ENCODE results near the gene SMARCC1.
"Not testable (repeated sequence)": the region's sequence is repeated elsewhere in the genome, so short reads cannot be mapped to it uniquely, and the experiment has no call there.

Gene SMARCC1

DNA sequence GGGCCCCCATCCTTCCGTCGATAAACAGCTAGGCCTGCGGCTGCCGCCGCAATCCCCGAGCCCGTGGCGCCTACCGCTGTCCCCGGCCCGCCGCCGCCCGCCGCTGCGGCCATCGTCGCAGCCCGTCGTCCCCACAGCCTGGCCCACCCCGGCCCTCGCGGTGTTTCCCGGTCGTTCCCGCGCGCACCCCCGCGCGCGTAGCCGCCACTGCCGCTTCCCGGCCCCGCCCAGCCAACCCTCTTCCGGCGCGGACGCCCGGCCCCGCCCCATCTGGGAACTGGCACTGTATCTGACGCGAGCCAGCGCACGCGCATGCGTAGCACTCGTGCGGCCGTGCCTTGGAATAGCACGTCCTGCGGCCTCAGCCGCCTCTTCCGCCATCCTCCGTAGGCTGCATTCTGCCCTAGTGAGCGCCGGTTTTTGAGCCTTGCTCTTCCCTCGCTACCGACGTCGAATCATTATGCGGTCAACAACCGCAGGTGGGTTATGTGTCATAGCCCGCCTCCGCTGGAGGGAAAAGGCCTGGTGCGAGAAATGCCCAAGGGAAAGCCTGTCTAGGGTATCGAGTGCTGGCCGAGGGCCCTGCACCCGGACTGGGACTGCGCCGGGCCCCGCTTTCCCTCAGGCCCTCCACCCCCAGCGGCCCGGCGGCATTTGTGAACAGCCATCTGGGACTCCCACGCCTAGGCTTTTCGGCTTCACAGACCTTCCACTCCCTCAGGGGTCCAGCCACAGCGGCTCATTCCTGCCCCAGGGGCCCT is at the start of gene SMARCC1:
Gene SMARCC1, minus strand, starts transcription at position 209 of the 761 bp plus-strand sequence. Its CDS starts 96 bp downstream, at position 113.
- TF ChIP-seq JUND (IDR thresholded peaks at IDR 0.05; ENCODE audit: low read depth), result no peak
- in situ Hi-C loops (cut with HindIII; ENCODE audit: low pct_unique_long_range_greater_than_20kb, low sequenced_read_pairs), result no loop called here
- DNase-seq (ENCODE audit: low read depth in 1 of 2, low spot score in 1 of 2), result peak; percentile 78 to 96

DNA sequence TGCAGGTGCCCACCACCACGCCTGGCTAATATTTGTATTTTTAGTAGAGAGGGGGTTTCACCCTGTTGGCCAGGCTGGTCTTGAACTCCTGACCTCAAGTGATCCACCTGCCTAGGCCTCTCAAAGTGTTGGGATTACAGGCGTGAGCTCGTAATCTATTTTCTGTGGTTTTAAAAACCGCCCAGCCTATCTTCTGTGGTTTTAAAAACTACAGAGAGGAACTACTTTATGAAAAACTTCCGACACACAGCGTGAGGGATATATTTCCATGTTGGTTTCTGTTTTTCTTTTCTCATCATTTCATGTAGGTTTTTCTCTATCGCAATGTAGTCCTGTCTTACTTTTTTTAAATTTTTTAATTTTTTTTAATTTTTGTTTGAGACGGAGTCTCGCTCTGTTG is 47.8 kb upstream of the SMARCC1 start:
- DNase-seq (ENCODE audit: low read depth in 1 of 2, low spot score in 1 of 2); in situ Hi-C loops (cut with HindIII; ENCODE audit: low pct_unique_long_range_greater_than_20kb, low sequenced_read_pairs): not testable (repeated sequence)

DNA sequence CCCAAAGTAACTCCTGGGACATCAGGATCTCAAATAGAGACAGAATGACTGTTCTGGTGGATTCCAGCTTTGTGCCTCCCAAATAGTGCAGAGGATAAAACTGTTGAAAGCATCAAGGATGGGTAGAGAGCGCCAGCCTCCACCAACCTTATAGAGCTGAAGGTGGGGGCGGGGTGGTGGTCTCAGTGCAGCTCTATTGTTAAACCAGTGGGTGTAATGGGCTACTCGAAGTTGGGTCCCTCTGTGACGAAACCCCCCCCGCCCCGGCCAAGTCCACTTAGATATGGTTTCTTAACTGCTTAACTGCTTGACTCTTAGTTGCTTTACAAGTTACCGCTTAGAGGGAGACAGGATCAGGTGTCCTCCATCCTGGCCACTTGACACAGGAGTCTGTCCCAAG is 43.9 kb upstream of the SMARCC1 start:
- in situ Hi-C loops (cut with HindIII; ENCODE audit: low pct_unique_long_range_greater_than_20kb, low sequenced_read_pairs), result no loop called here
- TF ChIP-seq JUND (IDR thresholded peaks at IDR 0.05; ENCODE audit: low read depth), result no peak
- no peak for DNase-seq (ENCODE audit: low read depth in 1 of 2, low spot score in 1 of 2)

DNA sequence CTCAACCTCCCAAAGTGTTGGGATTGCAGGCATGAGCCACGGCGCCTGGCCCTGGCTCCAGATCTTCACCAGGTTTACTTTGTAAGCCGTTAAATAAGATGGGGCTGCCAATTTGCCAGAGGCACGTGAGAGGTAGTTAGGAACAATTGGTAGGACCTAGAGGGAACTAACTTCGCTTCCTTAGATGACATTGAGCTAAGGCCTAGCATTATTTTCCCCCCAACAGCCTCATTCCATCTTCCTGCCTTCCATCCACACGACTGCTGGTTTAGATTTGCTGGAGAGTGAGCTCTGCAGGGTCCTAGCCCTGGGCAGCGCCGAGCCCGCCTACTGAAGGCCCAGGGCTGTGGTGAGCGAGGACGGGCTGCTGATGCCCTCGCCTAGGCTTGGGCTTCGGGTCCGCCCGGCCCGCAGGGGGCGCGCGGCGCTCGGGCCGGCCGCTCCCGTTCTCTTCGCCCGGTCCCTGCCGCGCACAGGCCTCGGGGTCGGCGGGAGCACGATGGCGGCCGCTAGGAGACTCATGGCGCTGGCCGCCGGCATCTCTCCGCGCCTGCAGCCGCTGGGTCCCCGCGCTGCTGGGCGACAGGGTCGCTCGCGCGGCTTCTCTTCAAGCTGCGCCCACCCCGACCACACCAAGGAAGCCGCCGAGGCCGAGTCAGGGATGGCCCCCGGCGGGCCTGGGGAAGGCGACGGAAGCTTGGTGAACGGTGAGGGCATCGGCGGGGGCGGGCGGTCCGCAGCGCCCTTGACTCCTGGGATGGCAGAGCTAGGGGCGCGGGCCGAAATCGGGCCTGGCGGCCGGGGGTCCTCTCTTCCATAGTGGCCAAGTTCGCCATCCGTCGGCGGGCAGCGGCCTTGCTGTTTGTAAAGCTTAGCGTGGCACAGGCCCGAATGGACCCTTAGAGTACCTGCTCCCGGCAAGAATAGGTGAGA is 43.1 kb upstream of the SMARCC1 start:
- peak; percentile 82 to 89 for DNase-seq (ENCODE audit: low read depth in 1 of 2, low spot score in 1 of 2)
- TF ChIP-seq JUND (IDR thresholded peaks at IDR 0.05; ENCODE audit: low read depth), result no peak
- in situ Hi-C loops (cut with HindIII; ENCODE audit: low pct_unique_long_range_greater_than_20kb, low sequenced_read_pairs), result no loop called here

DNA sequence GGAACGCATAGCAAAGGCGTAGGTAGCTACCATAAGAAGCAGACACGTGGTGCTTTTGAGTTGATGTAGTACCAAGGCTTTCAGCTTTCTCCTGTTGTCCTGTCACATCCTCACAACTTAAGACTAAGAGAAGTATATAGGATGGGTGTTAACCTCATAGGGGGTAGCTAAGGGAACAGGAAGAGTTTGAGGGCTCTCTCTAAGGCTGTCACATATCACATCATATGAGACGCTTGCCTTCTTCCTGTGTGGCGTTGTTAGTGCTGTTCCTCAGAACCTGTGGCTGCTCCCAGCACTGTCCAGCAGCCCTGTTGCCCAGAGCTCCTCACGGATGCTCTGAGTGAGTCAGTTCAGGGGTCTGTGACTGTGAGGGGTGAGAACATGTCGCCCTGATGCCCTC is 35.9 kb upstream of the SMARCC1 start:
- TF ChIP-seq JUND (IDR thresholded peaks at IDR 0.05; ENCODE audit: low read depth), result no peak
- in situ Hi-C loops (cut with HindIII; ENCODE audit: low pct_unique_long_range_greater_than_20kb, low sequenced_read_pairs), result no loop called here
- no peak for DNase-seq (ENCODE audit: low read depth in 1 of 2, low spot score in 1 of 2)

DNA sequence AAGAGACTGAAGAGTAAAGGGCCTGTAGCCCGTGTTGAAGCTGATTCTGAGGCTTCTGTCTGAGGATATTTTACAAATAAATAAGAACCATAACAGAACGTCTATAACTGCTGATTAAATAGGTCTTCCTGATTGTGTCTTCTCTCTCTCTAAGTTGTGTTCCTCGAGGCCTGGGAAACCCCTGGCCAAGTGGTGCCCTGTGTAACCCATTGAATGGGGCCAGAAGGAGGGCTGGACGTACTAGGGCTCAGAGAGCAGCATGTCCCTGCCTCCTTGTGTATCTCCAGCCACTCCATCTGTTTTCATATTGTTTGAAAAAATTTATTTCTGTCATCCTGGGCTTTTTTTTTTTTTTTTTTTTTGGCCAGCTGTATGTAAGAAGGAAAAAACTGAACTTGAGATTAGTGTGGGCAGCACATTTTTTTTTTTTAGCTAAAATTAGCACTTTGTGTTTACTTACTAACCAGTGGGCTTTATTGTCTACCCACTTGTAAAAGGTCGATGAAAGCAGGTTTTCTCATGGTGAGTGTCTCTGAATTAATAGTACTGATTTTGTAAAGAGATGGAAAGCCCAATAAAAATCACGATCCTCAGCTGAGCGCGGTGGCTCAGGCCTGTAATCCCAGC is 32.0 kb upstream of the SMARCC1 start:
- no peak for DNase-seq (ENCODE audit: low read depth in 1 of 2, low spot score in 1 of 2)
- TF ChIP-seq JUND (IDR thresholded peaks at IDR 0.05; ENCODE audit: low read depth), result no peak
- in situ Hi-C loops (cut with HindIII; ENCODE audit: low pct_unique_long_range_greater_than_20kb, low sequenced_read_pairs), result no loop called here

DNA sequence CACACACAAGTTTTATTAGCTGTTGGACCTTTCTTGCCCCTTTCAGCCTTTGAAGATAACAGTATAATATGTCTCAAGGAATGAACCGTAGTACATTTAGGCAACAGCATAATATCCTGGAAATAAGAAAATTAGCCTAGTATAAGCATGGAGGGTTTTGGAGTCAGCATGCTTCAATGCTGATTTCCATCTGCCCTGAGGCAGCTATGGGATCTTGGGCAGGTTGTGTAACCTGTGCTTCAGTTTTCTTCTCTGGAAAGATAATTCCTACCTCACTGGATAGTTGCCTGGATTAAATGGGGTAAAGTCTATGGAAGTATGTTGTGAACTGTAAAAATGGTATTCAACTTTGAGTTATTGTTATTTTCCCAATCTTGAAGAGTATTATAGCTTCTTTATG is 22.9 kb upstream of the SMARCC1 start:
- in situ Hi-C loops (cut with HindIII; ENCODE audit: low pct_unique_long_range_greater_than_20kb, low sequenced_read_pairs), result no loop called here
- no peak for TF ChIP-seq JUND (IDR thresholded peaks at IDR 0.05; ENCODE audit: low read depth)
- DNase-seq (ENCODE audit: low read depth in 1 of 2, low spot score in 1 of 2), result peak in 1 of 2 experiments; percentile 76

DNA sequence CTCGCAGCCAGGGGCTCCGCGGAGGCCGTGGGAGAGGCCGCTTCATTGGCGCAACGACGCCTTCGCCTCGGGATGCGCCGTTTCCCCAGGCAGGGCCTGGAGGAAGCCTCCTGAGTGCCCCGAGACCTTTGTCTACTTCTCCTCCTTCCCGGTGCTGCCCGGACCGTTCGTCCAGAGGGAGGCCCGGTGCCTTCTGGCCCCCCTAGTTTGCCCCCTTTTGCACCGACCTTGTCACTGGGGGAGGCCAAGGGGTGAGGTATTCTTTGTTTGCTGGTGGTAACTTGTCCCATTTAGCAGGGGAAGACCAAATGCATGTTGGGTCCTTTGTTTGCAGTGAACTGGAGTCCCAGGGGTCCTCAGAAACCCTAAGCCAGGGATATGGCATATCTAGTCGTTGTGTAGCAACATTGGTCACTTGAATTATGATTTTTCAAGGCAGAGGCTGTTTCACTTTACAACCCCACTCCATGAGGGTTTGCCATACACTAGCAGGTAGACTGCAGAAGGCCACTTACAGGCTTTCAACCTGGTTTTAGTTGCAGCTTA is 21.9 kb upstream of the SMARCC1 start:
- no peak for TF ChIP-seq JUND (IDR thresholded peaks at IDR 0.05; ENCODE audit: low read depth)
- DNase-seq (ENCODE audit: low read depth in 1 of 2, low spot score in 1 of 2), result no peak
- in situ Hi-C loops (cut with HindIII; ENCODE audit: low pct_unique_long_range_greater_than_20kb, low sequenced_read_pairs), result no loop called here

DNA sequence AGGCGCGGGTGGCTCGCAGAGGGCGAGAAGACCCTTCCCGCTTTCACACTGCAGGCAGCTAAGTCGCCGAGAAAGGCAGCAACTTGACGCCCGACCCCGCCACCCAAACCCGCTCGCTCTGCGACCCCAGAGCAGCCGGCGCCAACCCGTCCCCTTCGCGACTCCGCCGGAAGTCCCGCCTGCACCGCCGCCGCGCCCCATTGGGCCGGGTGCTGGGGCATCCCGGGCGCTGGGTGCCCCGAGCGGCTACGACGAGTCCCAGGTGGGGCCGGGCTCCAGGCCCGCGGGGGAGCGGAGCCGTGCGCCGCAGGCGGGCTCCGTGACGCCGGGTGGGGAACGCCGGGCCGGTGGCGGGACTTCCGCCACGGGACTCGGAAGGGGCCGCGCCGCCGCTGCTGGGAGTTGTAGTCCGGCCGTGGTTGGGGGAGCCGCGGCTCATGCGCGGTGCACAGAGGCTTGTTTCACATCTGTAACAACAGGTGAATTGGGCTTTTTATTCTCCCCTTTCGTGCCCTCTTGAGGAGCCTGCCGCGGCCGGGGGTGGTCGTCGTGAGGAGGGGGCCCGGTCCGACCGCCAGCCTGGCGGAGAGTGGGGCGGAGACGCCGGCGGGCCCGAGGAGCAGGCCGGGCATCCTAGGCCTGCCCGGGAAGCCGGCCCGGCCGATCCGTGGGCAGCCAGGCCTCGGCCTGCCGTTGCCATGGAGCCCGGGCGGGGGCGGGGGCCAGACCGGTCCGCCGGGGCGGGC is 21.2 kb upstream of the SMARCC1 start, which contains the start of gene DHX30:
Gene DHX30, plus strand, starts transcription at position 405 of the 746 bp plus-strand sequence. CDS start 7,546 bp downstream, outside the sequence.
- in situ Hi-C loops (cut with HindIII; ENCODE audit: low pct_unique_long_range_greater_than_20kb, low sequenced_read_pairs), result no loop called here
- no peak for TF ChIP-seq JUND (IDR thresholded peaks at IDR 0.05; ENCODE audit: low read depth)
- DNase-seq (ENCODE audit: low read depth in 1 of 2, low spot score in 1 of 2), result peak; percentile 67 to 79

DNA sequence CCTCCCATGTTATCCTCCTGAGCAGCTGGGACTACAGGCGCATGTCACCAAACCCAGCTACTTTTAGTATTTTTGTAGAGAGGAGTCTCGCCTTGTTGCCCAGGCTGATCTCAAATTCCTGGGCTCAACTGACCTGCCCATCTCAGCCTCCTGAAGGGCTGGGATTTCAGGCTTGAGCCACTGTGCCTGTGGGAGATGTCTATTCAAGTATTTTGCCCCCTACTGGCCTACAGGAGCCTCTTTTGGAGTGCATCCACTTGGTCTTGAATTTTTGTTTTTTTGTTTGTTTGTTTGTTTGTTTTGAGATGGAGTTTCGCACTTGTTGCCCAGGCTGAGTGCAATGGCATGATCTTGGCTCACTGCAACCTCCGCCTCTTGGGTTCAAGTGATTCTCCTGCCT is 18.0 kb upstream of the SMARCC1 start:
- DNase-seq (ENCODE audit: low read depth in 1 of 2, low spot score in 1 of 2), result peak in 1 of 2 experiments; percentile 21
- in situ Hi-C loops (cut with HindIII; ENCODE audit: low pct_unique_long_range_greater_than_20kb, low sequenced_read_pairs), result no loop called here
- no peak for TF ChIP-seq JUND (IDR thresholded peaks at IDR 0.05; ENCODE audit: low read depth)

DNA sequence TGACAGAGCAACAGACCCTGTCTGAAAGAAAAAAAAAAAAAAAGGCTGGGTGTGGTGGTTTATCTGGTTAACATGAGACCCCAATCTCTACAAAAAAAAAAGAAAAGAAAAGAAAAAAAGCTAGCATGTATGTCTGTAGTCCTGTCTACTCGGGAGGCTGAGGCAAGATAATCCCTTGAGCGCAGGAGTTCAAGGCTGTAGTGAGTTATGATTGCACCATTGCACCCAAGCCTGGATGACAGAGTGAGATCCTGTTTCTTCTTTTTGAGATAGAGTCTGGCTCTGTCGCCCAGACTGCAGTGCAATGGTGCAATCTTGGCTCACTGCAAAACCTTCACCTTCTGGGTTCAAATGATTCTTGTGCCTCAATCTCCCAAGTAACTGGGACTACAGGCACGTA is 12.9 kb upstream of the SMARCC1 start:
- in situ Hi-C loops (cut with HindIII; ENCODE audit: low pct_unique_long_range_greater_than_20kb, low sequenced_read_pairs), result no loop called here
- DNase-seq (ENCODE audit: low read depth in 1 of 2, low spot score in 1 of 2), result no peak
- TF ChIP-seq JUND (IDR thresholded peaks at IDR 0.05; ENCODE audit: low read depth), result no peak

DNA sequence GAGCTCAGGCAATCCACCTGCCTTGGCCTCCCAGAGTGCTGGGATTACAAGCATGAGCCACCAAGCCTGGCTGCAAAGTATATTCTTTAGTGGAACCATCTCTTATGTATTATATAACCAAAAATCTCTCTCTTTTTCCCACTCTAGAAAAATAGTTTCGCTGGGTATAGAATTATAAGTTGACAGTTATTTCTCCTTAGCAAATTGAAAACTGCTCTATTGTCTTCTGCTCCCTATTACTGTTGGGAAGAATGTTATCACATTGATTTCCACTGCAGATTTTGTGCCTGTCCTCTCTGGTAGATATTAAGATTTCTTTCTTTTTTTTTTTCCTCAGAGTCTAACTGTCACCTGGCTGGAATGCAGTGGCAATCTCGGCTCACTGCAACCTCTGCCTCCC is 11.0 kb upstream of the SMARCC1 start:
- TF ChIP-seq JUND (IDR thresholded peaks at IDR 0.05; ENCODE audit: low read depth), result no peak
- in situ Hi-C loops (cut with HindIII; ENCODE audit: low pct_unique_long_range_greater_than_20kb, low sequenced_read_pairs), result no loop called here
- DNase-seq (ENCODE audit: low read depth in 1 of 2, low spot score in 1 of 2), result no peak

Data from T47D (cell line).